Endothelial cell of umbilical vein (primary cell): Measurements from ENCODE around the gene F2. TPM values are rescaled to one million over a fixed set of nuclear protein-coding genes. Genes with fewer than 3 reads are reported as not detected.

Source experiments
- BruUV-seq: library from RNA; stranded (reverse); fragments of 400-500 nt; replicated peaks from 2 replicates; lab custom pipeline; 2021; lab: Mats Ljungman, UMichigan
- CTCF ChIA-PET: fragments of 300-600, 350-600 bp; sonication (Branson Sonifier 250); formaldehyde crosslinking; loops from one replicate; lab custom pipeline; 2021; ENCODE audit warnings: antibody characterized with exemption, inconsistent platforms; lab: Charles Lee
- POLR2A ChIA-PET: fragments of 300-600, 350-600 bp; sonication (Branson Sonifier 250); formaldehyde crosslinking; loops from one replicate; lab custom pipeline; 2021; ENCODE audit warnings: antibody characterized with exemption, inconsistent platforms; lab: Charles Lee
- DNase-seq: peaks from one replicate; pipeline ENCODE4 v3.0.0-alpha.2; 2011; ENCODE audit warnings: low read depth, low spot score
- FAIRE-seq: peaks from 2 replicates; lab custom pipeline; 2011; peaks lifted over from hg19 to GRCh38; lab: Jason Lieb, UNC
- H2AFZ ChIP-seq: 2 replicates; pipeline ENCODE4 v1.6.0; 2012; ENCODE audit warnings: low read depth, low read length, control low read depth, inconsistent platforms
- H3K27ac ChIP-seq: 2 replicates; pipeline ENCODE4 v1.5.1; 2011; ENCODE audit warnings: low read depth, mild to moderate bottlenecking, control low read depth, low read length, moderate library complexity; ENCODE audit not compliant: insufficient read depth
- H3K27me3 ChIP-seq, 2 experiments: 2 replicates each; pipeline versions ENCODE4 v1.6.0 to v1.6.1; 2011; ENCODE audit warnings: low read length in 2 of 2, mixed read lengths in 1 of 2; ENCODE audit not compliant: control insufficient read depth in 2 of 2, insufficient read depth in 2 of 2
- H3K36me3 ChIP-seq, 2 experiments: 2 replicates in 1 of 2; 3 replicates in 1 of 2; pipeline ENCODE4 v1.5.1; 2011; ENCODE audit warnings: low read length in 2 of 2, mild to moderate bottlenecking in 1 of 2, moderate library complexity in 1 of 2; ENCODE audit not compliant: control insufficient read depth in 2 of 2, insufficient read depth in 2 of 2; ENCODE audit errors: extremely low read depth in 1 of 2
- H3K4me1 ChIP-seq: 3 replicates; pipeline ENCODE4 v1.5.1; 2011; ENCODE audit warnings: mild to moderate bottlenecking, low read length; ENCODE audit not compliant: control insufficient read depth, insufficient read depth; ENCODE audit errors: extremely low read depth
- H3K4me2 ChIP-seq: 2 replicates; pipeline ENCODE4 v1.6.1; 2011; ENCODE audit warnings: low read length, control low read depth, mixed read lengths; ENCODE audit not compliant: insufficient read depth
- H3K4me3 ChIP-seq, 3 experiments: fragments of 200-600 bp in 1 of 3; sonication (generic), shearing (Covaris generic) in 1 of 3; replicated peaks in 1 of 3; 2 replicates each; pipeline ENCODE4 v1.5.1; 2011 to 2016; ENCODE audit warnings: control low read depth in 3 of 3, low read length in 3 of 3, mild to moderate bottlenecking in 2 of 3, inconsistent platforms in 1 of 3, low read depth in 1 of 3, moderate library complexity in 1 of 3; ENCODE audit not compliant: insufficient read depth in 1 of 3
- H3K79me2 ChIP-seq: 2 replicates; pipeline ENCODE4 v1.6.0; 2012; ENCODE audit warnings: low read length, inconsistent platforms; ENCODE audit not compliant: control insufficient read depth, insufficient read depth
- H3K9ac ChIP-seq: replicated peaks from 2 replicates; pipeline ENCODE3; 2011; ENCODE audit warnings: low read length, control low read depth; ENCODE audit not compliant: insufficient read depth; ENCODE audit errors: extremely low read depth
- H3K9me1 ChIP-seq: replicated peaks from 3 replicates; pipeline ENCODE4 v1.6.0; 2011; ENCODE audit warnings: mild to moderate bottlenecking, low read length; ENCODE audit not compliant: control insufficient read depth, insufficient read depth; ENCODE audit errors: extremely low read depth
- H3K9me3 ChIP-seq: replicated peaks from 2 replicates; pipeline ENCODE4 v1.5.1; 2012; ENCODE audit warnings: low read length, inconsistent platforms; ENCODE audit not compliant: control insufficient read depth, insufficient read depth
- H4K20me1 ChIP-seq: replicated peaks from 2 replicates; pipeline ENCODE3; 2011; ENCODE audit warnings: mild to moderate bottlenecking, low read length; ENCODE audit not compliant: control insufficient read depth, insufficient read depth; ENCODE audit errors: extremely low read depth
- EZH2 ChIP-seq: IDR thresholded peaks from 2 replicates; pipeline ENCODE4 v1.6.1; 2012; ENCODE audit warnings: borderline replicate concordance, low read depth, mild to moderate bottlenecking, moderate library complexity, low read length, inconsistent platforms; ENCODE audit not compliant: severe bottlenecking
- FOS ChIP-seq: IDR thresholded peaks from 2 replicates; pipeline ENCODE4 v1.6.1; 2011; ENCODE audit warnings: mild to moderate bottlenecking, low read length, moderate library complexity, borderline replicate concordance; ENCODE audit not compliant: insufficient read depth
- GATA2 ChIP-seq: IDR thresholded peaks from 2 replicates; pipeline ENCODE4 v1.7.0; 2011; ENCODE audit warnings: low read depth, mild to moderate bottlenecking, moderate library complexity, mixed read lengths, low read length; ENCODE audit not compliant: insufficient read length, insufficient read depth
- JUN ChIP-seq: IDR thresholded peaks from 2 replicates; pipeline ENCODE4 v1.6.1; 2011; ENCODE audit warnings: borderline replicate concordance, low read depth; ENCODE audit not compliant: insufficient read length, insufficient read depth
- MYC ChIP-seq: IDR thresholded peaks from one replicate; pipeline ENCODE4 v1.6.1; 2011; ENCODE audit warnings: mild to moderate bottlenecking, low read depth, low read length
- POLR2A ChIP-seq: IDR thresholded peaks from 2 replicates; pipeline ENCODE4 v1.6.1; 2012; ENCODE audit warnings: low read depth, mild to moderate bottlenecking, control low read depth, low read length
- POLR2AphosphoS5 ChIP-seq: IDR thresholded peaks from 2 replicates; pipeline ENCODE4 v1.6.1; 2012; ENCODE audit warnings: low read depth, mild to moderate bottlenecking, control low read depth, low read length, moderate library complexity; ENCODE audit not compliant: insufficient read depth
- dilution Hi-C: fragments of 300-500 bp; cut with MboI; formaldehyde crosslinking; loops from one replicate; pipeline ENCODE4 v1.15.0; 2019; ENCODE audit warnings: low sequenced_read_pairs; ENCODE audit not compliant: extremely low pct_ligation_motif_present
- intact Hi-C: fragments of 100-400 bp; cut with micrococcal nuclease; formaldehyde crosslinking; loops from one replicate; pipeline ENCODE4 v1.10.0; 2022
- polyA plus RNA-seq, 4 experiments: library from polyadenylated mRNA; depleted of rRNA in 3 of 4; stranded (reverse) in 3 of 4; unstranded in 1 of 4; fragments of >200 nt; gene quantifications; 2 replicates each; pipeline versions ENCODE4 v1.2.1 to v1.2.3, GENCODE V29; 2011 to 2012; ENCODE audit warnings: missing spikeins in 1 of 4
- total RNA-seq: library from RNA; stranded (reverse); gene quantifications from 2 replicates; pipeline ENCODE4 v1.2.3, GENCODE V29; 2021
- TF ChIP-seq, protein P1 (sequence below), 2 donors: IDR thresholded peaks; 1 replicate in 1 of 2; 2 replicates in 1 of 2; pipeline ENCODE4 v1.5.1; 2011; ENCODE audit warnings: low read length in 2 of 2, mild to moderate bottlenecking in 2 of 2, moderate library complexity in 2 of 2, control low read depth in 1 of 2, inconsistent platforms in 1 of 2, low read depth in 1 of 2; ENCODE audit not compliant: insufficient read depth in 1 of 2; ENCODE audit errors: extremely low read depth in 1 of 2

F2 gene
- total and polyA plus RNA-seq, 2 donors (not counting 3 experiments of a cell fraction or from before 2014, with no cell fraction given), result 0.04 TPM; not detected in 1

DNA sequence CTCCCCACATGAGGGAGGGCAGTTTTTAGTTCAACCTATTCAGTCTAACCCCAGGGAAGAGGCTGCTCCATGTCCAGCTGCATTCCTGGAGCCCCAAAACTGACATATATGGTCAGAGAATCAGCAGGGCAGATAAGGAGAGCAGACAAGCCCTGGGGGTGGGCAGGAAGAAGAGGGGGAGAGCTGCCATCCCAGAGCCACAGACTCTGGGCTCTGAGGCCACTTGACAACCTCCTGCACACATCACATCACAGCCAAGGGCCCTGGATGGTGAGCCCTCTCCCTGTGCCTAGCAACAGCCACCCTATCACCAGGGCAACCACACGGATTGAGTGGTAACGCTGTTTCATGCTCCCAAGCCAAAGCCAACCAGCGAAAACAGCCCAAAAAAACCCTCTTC lies 21.7 kb upstream of the F2 start:
- no TSS peak for BruUV-seq
- Histone ChIP-seq H3K9me3 (no peaks in the 10 kb centered on the region), H3K4me1 (peaks cover 5% of the 10 kb centered on the region), H3K9me1 (no peaks in the 10 kb centered on the region), H3K27me3 (no peaks in the 10 kb centered on the region), H3K4me3 (no peak overlapping the region), H2AFZ (no peak overlapping the region), H3K36me3 (peaks cover 4 to 24% of the 10 kb centered on the region in 2 experiments), H3K79me2 (peaks cover 25% of the 10 kb centered on the region), H3K4me2 (no peak overlapping the region), H3K27ac (no peak overlapping the region), H3K9ac (no peak overlapping the region), H4K20me1 (no peaks in the 10 kb centered on the region)
- ChIA-PET CTCF (no interaction called here), POLR2A (no interaction called here)
- DNase-seq, result no peak
- FAIRE-seq, result no peak
- TF ChIP-seq EZH2, result no peak
- TF ChIP-seq FOS, result no peak
- no peak for TF ChIP-seq POLR2AphosphoS5
- TF ChIP-seq, protein P1, sequence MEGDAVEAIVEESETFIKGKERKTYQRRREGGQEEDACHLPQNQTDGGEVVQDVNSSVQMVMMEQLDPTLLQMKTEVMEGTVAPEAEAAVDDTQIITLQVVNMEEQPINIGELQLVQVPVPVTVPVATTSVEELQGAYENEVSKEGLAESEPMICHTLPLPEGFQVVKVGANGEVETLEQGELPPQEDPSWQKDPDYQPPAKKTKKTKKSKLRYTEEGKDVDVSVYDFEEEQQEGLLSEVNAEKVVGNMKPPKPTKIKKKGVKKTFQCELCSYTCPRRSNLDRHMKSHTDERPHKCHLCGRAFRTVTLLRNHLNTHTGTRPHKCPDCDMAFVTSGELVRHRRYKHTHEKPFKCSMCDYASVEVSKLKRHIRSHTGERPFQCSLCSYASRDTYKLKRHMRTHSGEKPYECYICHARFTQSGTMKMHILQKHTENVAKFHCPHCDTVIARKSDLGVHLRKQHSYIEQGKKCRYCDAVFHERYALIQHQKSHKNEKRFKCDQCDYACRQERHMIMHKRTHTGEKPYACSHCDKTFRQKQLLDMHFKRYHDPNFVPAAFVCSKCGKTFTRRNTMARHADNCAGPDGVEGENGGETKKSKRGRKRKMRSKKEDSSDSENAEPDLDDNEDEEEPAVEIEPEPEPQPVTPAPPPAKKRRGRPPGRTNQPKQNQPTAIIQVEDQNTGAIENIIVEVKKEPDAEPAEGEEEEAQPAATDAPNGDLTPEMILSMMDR (IDR thresholded peaks at IDR 0.05; ENCODE audit: extremely low read depth in 1 of 2, insufficient read depth in 1 of 2, low read depth in 1 of 2, low read length in 2 of 2), result no peak
- no peak for TF ChIP-seq POLR2A
- TF ChIP-seq JUN, result no peak
- TF ChIP-seq MYC, result no peak
- TF ChIP-seq GATA2, result no peak
- dilution Hi-C loops (no loop called here), intact Hi-C loops (no loop called here)
